Measurements from ENCODE around the gene JMJD8.

Gene JMJD8, protein sequence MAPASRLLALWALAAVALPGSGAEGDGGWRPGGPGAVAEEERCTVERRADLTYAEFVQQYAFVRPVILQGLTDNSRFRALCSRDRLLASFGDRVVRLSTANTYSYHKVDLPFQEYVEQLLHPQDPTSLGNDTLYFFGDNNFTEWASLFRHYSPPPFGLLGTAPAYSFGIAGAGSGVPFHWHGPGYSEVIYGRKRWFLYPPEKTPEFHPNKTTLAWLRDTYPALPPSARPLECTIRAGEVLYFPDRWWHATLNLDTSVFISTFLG

DNA sequence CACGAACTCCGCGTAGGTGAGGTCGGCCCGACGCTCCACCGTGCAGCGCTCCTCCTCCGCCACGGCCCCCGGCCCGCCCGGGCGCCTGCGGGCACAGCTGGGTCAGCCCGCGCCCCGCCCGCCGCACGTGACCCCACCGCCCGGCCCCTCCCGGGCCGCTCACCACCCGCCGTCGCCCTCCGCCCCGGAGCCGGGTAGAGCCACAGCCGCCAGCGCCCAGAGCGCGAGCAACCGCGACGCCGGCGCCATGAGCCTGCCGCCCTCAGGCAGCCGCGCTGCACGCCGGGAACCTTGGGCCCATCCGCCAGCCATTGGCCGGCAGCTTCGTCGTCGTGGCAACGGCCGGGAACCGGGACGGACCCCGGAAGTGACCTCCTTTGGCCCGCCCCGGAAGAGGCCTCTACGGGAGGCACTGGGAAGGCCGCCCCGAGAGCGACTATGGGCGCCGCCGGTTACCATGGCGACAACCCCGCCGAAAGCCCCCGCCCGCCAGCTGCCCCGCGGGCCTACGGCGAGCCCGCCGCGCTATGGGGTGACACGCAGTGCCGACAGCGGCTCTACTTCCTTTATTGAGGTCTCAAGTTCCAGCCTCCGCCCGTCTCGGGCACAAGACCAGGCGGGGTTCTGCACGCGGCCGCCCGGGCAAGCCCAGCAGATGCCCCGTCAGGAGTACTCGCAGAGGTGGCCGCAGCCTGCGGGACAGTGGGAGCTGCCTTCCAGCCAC lies at the start of gene JMJD8:
Gene JMJD8, minus strand, starts transcription at position 264 of the 724 bp plus-strand sequence. Its CDS starts 15 bp downstream, at position 249.
- DNase-seq, result peak; percentile 86

DNA sequence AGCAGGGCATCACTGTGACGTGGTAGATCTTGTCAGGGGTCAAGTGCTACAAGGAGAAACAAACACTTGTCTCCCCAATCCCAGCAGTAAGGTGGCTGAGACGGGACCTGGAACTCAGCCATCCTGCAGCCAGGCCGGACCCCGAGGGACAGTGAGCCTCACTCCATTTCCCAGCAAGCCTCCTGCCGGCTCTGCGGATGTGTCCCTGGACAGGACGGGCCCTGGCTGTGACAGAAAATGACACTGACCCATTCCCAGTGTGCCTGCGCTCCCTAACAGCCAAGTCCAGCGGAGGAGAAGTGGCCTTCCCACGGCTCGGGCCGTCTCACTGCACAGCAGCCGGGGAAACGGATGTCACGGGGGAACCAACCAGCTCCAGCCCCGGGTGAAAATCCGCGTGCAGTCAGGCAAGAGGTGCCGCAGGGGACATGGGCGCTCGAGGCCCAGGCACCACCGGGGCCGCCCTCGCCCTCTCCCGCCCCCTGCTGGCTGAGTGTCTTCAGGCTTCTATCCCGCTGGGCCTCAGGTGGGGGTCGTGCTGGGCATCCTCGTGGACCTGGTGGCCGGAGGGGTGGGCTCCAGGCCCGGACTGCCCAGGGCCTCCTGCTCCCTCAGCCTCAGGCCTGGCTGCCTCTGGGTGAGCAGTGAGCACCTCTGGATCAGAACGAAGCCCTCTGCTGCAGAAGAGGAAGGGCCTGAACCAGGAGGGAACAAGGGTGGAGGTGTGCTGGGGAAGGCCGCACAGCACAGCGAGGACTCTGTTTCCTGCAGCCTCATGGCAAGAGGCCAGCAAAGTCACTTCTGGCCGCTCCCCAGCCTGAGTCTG lies 49.5 kb upstream of the JMJD8 start:
- DNase-seq, result no peak

DNA sequence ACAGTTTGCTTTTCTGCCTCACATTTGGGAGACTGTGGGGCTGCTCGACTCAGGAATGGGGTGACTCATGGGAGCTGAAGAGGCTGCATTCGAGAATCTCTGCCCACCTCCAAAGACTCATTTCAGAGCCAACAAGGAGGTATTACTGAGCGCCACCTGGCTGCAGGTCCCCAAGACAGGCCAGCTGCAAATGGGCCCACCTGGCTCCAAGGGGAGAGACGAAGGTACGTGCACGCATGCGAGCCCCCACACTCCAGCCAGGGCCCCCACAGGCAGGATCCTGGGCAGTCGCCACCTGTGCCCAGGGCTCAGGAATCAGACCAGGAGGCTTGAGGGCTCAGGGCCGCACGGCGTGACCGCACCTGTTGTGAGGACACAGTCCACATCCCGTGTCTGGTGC lies 48.8 kb upstream of the JMJD8 start:
- no peak for DNase-seq

DNA sequence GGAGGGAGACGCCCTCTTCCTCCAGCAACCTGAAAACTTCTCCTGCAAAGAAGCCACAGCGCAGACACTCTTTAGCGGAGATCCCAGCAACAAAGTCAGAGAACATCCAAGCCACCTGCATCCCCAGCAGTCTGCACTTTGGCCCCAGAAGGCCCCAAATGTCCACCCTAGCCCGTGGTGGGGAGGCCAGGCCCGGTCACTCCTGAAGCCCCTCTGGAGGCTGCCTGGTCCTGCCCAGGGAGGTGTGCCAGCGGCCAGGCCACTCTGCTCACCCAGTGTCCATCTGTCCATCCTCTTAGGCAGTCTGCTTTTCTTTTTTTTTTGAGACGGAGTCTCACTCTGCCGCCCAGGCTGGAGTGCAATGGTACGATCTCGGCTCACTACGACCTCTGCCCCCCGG lies 48.2 kb upstream of the JMJD8 start:
- no peak for DNase-seq

DNA sequence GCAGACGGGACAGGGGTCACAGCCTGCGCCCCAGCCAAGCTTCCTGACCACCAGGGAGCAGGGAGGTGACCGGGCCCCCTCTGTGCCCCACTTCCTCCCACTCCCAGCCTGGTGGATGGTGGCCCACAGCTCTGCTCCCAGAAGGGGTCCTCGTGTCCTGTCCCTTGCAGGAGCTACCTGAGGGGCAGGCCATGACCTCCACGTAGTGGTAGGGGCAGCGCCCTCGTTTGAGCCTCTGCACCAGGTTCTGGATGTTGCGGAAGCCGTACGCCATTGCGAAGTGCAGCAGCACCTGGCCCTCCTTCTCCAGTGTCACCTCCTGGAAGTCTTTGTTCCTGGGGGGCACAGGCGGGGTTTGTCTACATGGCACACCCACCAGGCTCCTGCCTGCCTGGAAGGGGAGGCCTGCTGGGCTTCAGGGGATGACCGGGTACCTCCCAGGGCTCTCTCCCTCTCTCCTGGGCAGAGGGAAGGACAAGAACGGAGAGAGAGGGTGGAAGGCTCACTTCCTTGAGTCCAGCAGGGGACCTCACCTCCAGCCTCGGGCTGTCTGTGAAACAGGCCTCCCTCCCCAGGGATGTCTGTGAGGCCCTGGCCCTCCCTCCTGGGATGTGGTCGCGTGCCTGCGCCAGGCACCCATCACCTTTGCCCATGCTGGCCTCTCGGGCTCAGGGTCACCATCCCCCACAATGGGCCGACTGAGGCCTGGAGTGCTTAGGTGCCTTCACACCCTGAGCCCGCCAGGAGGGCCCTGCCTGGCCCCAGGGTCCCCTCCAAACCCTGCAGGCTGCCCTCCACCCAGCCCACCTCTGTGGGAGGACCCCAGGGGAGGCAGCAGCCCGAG lies 46.8 kb upstream of the JMJD8 start:
- no peak for DNase-seq

DNA sequence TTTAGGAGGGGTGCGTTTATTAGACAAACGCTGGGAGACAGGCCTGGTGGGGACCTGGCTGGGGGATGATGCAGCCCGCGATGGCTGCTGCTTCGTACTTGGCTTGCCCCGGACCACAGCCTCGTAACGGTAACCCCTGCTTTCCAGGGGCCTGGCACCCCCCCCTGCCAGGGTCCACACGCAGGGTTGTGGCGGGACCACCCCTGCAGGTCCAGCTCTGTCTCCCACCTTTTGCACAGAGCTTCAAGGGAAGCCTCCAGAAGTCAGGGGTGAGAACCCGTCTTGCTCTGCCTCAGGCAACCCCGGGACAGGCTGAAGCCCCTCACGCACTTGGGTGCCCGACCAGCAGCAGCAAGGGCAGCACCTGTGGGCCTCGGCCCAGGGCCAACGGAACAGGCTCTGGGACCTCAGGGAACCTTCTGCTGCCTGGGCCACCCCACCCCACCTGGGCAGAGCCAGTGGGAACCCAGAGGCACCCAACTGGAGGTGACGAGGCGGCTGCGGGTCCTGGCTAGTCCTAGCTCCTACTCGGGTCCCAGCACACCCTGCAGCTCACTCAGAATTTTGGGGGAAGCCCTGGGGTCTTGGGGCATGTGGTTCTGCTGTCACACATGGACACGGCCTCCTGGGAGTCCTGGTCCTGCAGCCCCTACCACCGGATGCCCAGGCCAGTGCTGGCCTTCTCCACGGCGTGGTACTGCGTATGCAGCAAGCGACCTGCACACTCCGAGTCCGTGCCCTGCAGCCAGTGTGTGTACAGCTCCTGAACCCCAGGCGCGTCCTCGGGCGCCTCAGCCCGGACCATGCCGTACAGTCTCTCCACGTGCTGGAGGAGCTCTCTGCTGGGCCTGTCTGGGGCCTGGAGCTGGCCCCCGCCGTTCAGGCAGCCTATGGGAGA lies 45.9 kb upstream of the JMJD8 start:
- DNase-seq, result no peak

DNA sequence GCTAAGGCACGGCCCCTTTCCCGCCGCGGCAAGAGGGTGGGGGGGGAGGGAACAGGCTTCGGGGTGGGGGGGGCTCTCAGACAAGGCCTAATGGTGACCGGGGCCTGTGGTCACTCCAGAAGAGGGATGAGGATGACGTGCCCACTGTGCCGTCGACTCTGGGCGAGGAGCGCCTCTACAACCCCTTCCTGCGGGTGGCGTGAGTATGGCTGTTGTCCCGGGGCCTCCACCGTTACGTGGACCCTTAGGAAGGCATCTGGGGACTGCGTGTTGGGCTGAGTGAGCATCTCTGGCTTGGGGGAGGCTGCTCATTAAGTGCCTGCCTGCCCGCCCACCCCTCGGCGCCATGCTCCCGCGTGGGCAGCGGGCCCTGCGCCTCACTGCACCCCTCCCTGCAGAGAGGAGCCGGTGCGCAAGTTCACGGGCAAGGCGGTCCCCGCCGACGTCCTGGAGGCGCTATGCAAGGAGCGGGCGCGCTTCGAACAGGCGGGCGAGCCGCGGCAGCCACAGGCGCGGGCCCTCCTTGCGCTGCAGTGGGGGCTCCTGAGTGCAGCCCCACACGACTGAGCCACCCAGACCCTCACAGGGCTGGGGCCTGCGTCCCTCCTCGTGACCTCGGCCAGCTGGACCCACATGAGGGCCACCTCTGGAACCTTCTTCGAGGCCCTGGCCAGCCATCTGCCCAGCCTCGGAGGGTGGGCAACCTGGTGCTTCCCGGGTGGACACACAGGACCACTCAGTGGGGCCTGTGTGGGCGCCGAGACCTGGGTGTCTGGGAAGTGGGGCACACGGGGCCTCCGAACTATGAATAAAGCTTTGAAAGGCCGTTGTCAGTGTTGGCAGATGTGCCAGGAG lies 45.0 kb upstream of the JMJD8 start:
- no peak for DNase-seq

DNA sequence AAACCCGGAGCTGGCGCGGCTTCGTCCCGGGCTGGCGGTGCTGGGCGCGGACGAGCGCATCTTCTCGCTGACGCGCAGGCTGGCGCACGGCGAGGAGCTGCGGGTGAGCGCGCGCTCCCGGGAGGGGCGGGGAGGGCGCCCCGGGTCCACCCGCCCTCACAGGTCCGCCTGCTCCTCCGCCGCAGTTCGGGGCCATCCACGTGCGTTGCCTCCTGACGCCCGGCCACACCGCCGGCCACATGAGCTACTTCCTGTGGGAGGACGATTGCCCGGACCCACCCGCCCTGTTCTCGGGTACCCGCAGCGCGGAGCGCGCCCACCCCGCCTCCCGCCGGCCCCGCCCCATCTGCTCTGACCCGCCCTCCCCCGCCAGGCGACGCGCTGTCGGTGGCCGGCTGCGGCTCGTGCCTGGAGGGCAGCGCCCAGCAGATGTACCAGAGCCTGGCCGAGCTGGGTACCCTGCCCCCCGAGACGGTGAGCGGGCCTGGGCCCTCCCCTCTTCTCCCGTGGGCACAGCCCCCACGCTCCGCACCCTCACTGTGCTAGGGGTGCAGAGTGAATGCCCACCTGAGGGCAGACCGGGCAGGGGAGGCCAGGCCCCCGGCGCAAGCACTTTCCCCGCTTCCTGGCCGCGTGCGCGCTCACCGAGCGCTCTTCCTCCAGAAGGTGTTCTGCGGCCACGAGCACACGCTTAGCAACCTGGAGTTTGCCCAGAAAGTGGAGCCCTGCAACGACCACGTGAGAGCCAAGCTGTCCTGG lies 44.2 kb upstream of the JMJD8 start:
- no peak for DNase-seq

DNA sequence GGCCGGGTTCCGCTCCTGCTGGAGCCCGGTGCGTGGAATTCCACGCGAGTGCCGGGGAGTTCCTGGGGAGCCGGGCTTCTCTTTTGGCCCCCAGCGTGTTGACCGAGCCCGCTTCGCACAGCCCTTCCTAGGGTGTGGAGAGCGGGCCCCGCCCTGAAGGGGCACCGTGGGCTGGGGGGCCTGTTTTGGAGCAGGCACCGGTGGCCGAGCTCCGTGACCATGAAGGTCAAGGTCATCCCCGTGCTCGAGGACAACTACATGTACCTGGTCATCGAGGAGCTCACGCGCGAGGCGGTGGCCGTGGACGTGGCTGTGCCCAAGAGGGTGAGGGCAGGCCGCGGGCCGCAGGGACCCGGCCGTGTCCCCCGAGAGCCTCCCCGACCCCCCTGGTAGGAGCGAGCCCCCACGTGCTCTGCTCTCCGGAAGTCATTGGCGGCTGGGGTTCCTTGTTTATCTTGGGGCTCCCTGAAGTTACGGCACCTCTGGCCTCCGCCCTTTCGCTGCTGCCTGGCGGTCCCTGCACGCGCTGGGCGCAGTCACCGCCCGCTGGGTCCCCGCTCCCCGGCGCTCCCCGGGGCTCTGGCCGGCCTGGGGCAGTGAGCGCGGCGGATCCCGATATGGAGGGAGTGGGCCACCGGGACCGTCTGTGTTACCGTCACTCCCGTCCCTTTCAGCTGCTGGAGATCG lies 43.3 kb upstream of the JMJD8 start:
- no peak for DNase-seq

DNA sequence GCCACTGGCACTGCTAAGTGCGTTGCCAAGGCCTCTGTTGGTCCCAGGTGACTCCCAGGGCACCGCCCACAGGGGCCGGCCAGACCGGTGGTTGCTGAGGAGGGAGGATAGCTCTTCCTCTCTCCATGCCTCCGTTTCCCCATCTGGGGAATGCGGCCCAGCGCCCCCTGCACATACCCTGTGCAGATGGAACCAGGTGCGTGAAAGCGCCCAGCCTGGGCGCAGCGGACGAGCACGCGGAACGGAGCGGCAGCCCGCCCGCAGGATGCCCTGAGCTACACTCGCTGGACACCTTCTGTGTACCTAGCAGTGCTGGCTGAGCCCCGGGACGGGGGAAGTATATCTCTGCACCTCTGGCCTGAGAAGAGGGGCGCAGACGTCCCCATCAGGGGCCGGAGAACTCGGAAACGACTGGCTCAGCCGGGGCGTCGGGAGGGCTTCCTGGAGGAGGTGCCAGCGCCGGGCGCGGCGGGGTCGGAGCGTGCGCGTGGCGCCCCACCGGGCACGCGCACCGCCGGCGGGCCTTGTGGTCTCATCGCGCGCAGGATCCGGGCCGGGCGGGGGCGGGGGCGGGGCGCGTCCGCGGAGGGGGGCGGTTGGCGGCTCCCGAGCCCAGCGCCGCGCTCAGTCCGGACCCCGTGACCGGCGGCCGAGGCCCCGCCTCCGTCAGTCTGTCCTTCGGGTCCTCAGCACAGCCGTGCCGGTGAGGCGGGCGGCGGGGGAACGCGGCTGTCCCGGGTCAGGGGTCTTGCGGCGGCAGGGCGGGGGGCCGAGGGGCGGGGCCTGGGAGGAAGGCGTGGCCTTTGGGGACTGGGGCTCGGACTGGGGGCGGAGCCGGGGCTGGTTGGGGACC lies 42.5 kb upstream of the JMJD8 start, which contains the start of the genes CCDC78 and HAGHL:
Gene CCDC78, minus strand, starts transcription at position 6 of the 853 bp plus-strand sequence. CDS start 76 bp downstream, outside the sequence.
Gene HAGHL, plus strand, starts transcription at position 669 of the 853 bp plus-strand sequence. CDS start 404 bp downstream, outside the sequence.
- DNase-seq, result no peak

DNA sequence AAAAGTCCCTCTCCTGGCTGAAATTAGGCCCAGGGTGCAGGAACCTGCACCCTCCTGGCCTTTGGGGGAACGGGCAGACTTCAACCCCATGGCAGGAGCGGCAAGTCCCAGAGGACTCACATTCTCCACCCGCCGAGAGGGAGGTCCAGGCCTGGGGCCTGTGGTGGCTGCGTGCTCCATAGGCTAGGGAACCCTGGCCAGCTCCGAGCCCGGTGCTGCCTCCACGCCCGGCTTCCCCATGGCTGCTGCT lies 42.0 kb upstream of the JMJD8 start:
- DNase-seq, result no peak

DNA sequence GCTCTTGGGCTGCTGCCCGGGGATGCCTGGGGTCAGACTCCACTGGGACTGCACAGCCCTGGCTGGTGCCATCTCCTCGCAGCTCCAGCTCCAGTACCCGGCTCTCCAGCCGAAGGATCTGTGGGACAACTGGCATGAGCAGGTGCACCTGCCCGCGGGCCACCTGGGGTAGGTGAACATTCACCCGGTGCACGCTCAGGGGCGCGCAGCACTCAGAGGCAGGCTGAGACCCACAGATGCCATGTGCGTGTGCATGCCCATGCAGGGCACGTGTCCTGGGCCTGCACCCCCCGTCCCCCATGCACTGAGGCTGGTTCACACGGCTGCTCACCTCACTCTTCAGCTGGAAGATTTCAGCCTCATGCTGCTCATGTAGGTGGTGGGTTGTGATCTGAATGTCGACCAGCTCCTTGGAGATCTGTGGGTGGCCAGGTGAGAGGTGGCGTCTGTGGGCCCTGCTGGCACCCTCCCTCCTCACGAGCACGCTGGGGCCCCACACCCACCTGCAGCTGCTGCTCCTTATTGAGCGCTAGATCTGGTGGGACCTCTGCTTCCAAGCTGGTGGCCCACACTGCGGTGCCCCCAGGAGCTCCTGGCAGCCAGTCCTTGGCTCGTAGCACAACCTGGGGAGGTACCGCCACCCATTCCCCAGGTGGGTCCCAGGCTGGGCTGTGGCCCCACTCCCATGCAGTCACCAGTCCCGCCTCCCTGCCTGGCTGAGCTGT lies 41.5 kb upstream of the JMJD8 start:
- DNase-seq, result no peak

DNA sequence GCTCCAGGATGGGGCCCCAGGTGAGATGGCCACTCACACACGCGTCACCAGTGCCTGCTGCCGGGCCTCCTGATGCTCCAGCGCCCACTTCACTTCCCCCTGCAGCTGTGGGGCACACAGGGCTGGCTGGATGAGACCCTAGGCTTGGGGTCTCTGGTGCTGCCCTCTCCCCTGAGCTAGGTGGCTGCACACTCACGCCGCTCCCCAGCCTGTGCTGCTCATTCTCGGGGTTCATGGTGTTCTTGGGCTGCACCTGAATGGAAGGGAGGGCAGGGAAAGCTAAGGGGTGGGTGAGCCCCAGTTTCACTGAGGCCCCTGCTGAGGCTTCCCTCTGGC lies 40.9 kb upstream of the JMJD8 start:
- no peak for DNase-seq

DNA sequence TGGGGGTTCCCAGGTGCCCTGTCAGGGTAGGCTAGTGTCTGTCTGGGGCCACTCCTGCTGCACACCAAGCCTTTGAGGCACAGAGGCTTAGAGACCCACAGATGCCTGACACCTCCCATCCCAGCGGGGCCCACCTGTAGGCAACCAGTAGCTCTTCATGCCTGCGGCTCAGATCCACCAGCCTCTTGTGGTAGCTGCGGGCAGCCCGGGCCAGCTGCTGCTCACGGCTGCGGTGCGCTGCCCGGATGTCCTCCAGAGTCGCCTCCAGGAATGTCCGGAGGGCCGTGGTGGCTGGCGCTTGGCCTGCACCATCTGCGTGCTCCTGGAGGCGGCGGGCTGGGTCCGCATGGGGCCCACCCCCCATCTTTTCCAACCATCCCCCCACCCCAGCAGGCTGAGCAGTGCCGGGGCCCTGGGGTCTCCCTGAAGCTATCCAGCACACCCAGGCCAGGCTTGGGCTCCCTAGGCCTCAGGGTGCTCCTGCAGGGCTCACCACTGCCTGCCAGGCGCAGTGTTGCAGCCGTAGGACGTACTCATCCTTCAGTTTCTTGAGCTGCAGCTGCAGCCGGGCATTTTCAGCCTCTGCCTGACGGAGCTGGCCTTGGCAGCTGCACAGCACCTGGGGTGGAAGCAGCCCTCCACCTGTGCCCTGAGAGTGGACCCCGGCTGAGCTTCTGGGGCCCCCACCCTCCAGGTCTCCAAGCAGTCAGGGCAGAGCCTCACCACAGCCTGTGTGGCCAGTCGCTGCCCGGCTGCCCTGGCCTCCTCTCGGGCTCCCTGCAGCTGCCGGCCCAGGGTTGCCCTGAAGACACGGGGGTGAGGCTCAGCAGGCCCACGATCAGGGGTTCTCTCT lies 40.3 kb upstream of the JMJD8 start:
- no peak for DNase-seq

DNA sequence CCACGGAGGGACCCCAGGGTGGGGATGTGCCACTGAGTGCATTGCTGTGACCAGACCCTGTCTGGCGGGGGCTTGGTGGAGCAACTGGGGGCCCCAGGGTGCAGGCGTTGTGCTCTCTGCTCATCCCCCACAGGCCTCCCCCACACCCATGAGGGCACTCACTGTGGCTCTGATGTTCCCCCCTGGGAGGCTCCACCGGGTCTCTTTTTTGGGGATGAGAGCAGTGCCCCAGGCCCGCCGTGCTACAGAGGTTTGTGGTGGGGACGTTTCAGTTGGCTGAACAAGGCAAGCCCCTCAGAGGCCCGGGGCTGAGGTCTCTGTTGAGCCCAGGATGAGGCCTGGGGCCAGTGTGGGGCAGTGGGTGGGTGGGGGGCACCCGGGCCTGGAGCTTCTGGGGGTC lies 39.6 kb upstream of the JMJD8 start:
- DNase-seq, result no peak

DNA sequence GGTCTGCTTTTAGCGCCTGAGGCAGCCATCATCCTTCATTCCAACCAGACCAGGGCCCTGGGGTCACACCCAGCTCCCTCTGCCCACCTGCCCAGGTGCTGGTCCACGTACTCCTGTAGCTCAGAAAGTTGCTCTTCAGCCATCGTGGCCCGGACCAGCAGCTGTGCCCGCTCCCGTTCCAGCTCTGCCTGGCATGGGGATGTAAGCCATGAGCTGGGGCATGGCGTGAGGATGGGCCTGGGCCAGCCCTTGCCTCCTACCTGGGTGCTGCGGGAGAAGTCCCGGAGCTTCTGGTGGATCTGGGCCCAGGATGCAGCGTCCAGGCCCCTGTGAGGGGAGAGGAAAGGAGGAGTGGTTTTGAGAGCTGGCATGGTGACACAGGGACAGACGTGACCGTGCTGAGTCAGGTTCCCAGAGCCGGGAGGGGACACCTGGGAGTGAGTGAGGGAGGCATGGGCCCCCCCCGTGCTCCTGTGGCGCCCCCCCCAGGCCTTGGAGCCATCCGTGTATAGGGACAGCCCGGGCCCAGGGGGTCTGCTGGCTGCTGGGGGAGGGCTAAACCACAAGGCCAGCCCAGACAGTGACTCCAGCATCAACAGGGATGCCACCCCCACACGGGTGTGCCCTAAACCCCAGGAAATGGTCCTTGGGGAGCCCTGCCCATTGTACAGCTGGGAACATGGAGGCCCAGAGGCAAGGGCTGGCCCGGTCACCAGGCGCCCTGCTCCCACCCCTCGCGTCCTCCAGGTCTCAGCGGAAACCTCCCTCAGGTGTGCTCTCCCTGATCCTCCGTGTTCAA lies 38.9 kb upstream of the JMJD8 start:
- DNase-seq, result no peak
